ENCODE results near the gene DLG2.

DNA sequence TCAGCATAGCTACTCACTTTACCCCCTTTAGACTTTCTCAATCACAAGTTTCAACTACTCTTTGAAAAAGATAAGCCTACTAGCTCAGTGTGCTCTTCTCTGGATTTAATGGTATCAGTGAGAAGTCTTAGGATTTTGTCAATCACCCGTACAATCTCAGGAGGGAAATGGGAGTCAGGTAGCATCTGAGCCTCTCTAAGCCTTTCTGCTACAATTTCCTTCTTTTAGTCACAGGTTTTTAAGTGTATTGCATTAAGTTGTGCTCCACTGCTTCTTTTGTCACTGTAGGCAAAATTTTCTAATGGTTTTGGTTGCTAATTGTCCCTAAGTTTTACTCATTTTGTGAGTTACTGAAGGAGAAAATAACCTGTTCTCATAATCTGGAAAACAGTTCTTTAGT lies 1582.4 kb downstream of the DLG2 start:
- no peak for TF ChIP-seq TAF1 (IDR thresholded peaks at IDR 0.05; ENCODE audit: borderline replicate concordance, insufficient read depth, low read length)
- TF ChIP-seq, protein P1, sequence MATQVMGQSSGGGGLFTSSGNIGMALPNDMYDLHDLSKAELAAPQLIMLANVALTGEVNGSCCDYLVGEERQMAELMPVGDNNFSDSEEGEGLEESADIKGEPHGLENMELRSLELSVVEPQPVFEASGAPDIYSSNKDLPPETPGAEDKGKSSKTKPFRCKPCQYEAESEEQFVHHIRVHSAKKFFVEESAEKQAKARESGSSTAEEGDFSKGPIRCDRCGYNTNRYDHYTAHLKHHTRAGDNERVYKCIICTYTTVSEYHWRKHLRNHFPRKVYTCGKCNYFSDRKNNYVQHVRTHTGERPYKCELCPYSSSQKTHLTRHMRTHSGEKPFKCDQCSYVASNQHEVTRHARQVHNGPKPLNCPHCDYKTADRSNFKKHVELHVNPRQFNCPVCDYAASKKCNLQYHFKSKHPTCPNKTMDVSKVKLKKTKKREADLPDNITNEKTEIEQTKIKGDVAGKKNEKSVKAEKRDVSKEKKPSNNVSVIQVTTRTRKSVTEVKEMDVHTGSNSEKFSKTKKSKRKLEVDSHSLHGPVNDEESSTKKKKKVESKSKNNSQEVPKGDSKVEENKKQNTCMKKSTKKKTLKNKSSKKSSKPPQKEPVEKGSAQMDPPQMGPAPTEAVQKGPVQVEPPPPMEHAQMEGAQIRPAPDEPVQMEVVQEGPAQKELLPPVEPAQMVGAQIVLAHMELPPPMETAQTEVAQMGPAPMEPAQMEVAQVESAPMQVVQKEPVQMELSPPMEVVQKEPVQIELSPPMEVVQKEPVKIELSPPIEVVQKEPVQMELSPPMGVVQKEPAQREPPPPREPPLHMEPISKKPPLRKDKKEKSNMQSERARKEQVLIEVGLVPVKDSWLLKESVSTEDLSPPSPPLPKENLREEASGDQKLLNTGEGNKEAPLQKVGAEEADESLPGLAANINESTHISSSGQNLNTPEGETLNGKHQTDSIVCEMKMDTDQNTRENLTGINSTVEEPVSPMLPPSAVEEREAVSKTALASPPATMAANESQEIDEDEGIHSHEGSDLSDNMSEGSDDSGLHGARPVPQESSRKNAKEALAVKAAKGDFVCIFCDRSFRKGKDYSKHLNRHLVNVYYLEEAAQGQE (IDR thresholded peaks at IDR 0.05; ENCODE audit: insufficient read depth in 1 of 2, low read depth in 2 of 2, low read length in 2 of 2), result no peak
